CD1c-positive myeloid dendritic cell (primary cell): ENCODE results near the gene URAD.

Source experiments
- DNase-seq: peaks from one replicate; pipeline ENCODE4 v3.0.0-alpha.2; 2016; ENCODE audit errors: extremely low spot score

The URAD gene

DNA sequence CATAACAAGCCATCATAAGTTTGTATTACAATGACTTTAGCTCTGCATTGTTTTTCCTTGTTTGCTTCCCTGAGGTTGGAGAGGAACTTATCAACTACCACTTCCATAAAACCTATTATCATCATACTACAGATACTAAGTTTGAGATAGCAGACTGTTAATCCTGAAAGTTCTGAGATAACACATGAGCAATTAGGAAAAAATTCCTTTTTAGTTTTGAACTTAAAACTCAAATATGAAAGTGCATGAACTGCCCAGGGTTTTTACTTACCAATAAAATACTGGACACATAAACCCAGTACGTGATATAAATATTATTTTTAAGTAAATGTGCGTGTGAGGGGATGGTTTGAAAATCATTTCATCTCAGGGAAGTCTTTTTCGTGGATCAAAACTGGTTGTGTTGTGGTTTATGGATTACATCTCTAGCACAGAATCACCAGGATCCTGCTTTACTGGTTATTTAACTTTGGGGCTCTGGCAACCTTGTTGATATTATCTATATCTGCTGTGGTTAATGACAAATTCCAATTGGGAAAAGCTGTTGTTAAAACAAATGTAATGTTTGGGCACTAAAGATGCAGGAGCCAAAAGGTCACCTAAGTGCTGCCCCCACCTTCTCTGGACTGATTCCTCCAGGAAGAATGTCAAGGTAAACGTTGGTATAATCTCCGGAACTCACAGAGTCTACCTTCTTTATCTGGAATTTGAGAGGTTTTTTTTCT is 31.8 kb downstream of the URAD start:
- no peak for DNase-seq

DNA sequence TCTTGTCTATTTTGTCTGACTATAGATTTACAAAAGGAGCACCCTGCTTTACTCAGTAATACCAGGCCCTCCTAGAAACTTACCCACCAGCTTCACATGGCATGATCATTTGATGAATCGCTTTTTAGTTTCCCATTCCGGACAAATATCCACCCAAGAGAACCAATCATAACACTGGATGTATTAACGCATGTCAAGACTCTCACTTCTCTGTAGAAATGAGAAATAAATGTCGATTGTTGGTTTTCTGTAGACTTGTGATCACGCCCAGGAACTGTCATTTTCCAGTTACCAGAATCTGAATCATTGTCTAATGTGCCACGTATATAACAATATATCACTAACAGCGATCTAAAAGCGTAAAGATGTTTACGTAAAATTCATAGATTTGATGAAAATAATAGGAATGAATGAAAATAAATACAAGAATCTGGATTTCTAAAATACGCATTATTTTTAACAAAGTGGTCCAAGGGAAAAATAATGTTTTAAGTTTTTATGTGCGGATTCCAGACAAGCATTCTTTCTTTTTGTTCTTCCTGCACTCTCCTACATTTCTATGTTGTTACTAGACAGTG is 33.4 kb downstream of the URAD start:
- DNase-seq: no peak

DNA sequence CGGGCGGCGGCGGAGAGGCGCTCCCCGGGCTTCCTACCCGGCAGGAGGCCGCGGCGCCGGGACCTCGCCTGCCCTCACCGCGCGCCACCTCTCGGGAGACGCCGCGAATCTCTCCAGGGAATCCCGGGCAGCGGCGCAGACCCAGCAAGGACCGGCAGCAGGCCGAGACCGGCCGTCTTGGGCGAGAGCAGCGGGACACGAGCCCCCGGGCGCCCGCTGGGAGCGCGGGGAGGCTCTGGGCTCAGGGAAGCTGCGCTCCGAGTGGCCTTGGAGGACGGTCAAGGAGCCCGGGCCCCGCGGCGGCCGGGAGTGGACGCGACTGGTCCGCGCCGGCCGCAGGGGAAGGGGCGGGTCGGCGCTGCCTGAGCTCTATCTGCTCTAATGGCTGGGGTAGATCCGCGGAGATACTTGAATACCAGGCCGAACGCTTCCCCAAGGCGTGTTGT is 34.1 kb downstream of the URAD start:
- no peak for DNase-seq

DNA sequence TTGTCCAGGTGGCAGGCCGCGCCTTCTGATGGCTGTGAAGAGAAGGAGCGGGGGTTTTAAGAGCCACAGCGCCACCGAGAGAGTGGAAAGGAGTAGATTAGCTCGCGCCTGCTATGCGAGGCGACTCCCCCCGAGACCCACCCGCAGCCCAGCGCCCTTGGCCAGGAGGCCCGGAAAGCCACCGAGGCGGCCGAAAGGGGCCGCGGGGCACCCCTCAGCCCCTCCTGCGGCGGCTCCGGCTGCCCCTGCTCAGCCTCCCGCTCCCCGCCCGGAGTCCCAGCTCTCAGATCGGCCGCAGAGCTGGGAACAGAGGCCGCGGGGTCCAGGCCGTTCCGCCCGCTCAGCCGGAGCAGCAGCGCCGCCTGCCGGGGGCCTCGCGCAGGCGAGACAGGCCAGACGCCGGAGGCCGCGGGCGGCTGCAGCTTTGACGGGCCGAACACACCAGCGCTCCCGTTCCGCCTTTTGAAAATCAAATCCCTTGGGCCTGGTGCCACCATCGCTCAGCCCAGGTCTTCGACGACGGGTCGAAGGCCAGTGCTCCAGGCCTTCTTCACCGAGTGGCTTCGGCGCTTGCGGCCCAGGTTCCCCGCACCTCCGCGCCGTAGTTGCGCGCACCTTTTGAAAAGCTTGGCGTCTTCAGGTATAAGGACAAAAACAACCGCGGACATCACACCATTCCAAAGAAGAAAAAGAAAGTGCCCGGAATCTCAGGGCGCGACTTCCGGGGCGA is 34.7 kb downstream of the URAD start:
- peak; percentile 84 for DNase-seq

DNA sequence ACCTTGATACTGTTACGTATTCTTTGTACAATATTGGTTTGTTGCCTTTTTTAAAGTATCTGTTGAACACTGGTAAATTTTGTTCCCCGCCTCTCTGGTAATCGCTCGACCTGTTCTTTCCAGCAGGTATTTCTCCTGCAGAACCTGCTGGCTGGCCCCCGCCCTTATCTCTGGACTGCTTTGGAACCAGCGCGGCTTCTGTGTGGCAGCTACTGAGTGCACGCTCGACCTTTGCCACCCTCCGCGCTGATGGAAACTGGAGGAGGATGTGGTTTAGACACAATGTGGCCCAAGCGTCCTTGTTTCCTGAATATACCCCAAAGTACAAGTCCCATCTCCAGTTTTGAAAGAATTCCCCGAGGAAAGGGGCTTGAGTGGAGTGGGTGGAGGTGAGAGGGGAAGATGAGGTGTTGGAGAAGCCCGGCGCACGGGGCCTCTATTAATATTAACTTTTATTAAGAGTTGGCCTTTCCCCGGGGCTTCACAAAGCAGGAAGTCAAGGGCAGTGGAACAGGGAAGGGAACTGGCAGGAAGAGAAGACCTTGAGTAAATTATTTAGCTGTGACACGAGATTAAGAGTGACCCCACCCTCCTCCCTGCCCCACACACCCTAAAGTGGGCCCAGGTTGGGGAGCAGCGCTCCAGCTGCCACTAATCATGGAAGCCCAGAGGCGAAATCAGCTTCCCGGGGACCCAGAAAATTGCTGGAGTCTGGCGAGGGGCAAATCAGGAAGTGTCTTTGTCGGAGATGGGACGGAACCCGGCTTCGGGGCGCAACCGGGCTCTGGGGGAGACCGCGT is 35.4 kb downstream of the URAD start:
- no peak for DNase-seq

DNA sequence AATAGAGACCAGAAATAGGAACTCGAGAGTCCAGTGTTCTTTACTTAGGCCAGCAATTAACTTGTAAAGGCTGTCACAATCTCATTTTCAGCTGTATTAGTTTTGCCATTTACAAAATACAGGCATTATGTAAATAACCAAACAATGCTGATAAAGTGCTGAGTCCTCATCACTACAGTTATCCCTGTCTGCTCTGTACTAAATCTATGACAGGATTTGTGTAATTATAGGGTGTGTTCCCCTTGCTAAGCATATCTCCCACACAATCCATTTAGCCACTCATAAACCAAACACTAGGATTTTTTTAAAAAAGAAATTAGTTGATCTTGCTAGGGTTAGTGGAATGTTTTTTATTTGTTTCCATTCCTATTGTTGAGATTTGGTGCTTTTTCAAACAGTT is 45.5 kb downstream of the URAD start:
- DNase-seq: no peak

DNA sequence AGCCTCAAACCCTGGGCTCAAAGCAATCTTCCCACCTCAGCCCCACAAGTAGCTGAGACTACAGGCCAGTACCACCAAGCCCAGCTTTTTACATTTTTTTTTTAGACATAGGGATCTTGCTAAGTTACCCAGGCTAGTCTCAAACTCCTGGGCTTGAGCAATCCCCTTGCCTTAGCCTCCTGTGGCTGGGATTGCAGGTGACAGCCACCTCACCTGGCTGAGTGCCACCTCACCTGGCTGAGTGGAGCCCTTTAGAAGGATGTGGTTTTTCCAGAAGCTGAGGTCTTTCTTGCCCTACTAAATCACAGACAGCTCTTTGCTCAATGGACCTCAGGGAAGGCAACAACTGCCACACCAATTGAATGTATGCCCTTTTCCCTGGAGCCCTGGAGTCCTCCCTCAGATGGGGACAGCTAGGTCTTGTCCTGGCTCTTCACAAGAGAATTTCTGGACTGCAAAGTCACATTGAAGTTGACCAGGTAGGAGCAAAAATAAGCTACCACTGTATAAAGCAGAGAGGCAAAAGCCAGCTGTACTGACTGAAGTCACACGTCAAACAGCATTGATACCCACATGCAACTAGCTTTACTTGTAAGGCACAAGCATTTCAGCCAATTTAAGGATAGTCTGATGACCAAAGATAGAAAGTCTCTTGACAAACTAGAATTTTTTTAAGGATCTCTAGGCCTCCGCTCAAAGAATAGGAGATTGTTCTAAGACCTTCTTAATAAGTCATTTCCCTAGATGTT is 54.7 kb downstream of the URAD start:
- DNase-seq: no peak

DNA sequence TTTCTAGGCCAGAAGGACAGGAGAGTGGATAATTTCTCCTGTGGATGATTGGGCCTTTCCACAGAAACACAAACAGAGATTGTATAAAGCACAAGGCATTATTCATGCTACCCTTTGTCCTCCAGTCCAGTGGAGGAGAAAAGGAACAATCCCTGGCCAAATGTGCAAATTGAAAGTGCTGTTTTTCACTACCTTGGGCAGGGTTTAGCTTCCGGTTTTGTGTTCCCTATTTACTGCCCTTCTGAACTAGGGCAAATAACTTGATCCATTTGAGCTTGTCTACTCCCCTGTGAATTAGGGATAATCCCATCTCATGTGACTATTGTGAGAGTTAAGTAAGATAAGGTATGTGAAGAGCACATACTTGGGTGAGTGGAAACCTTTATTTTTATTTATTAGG is 55.4 kb downstream of the URAD start:
- no peak for DNase-seq

DNA sequence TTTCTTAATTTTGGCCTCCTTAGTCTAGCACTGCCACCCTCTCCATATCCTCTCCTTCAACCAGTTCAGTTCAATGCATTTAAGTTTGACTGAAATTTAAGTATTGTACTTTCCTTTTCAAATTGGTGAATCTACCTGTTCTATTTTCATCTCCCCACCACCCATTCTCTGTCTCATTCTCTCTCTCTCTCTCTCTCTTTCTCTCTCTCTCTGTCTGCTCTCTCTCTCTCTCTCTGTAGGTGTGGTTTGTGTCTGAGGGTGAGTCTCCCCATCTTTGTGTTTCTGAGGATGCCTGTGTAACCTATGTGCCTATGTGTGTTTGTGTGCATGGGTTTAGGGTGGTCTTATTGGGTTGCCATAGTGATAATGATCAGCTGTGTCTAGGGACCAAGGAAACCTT is 58.6 kb downstream of the URAD start:
- DNase-seq: no peak

DNA sequence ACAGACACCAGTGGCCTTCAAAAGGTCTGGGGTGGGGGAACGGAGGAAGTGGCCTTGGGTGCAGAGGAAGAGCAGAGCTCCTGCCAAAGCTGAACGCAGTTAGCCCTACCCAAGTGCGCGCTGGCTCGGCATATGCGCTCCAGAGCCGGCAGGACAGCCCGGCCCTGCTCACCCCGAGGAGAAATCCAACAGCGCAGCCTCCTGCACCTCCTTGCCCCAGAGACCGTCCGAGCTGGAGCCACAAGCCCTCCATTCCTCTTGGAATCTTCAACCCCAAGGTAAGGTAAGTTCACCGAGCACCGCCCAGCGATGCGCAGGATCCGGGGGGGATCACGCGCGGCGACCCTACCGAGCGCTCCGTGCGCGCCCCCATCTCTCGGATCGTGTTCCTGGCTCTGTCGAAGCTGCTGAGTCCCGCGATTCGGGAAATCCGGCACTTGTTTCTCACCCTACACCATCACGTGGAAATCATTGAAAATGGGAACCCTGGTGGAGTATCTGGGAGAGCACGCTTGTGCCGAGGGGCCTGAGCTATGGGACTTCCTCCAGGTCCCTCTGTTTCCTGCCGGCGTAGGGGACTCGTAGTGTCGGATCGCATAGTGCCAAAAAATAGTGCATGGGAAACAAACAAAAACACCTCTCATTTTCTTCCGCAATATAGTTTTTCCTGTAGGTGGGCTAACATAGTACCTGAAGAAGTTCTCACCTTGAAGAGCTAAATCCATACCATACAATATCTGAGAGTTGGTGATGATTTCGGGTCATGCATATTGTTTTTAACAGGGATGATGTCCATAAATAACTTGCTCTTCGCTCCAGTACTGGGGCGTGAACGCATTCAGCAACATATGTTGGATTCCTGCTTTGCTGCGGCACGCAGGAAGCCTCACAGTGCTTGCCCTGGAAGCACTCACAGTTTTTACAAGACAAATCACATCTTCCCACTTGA is 59.4 kb downstream of the URAD start:
- no peak for DNase-seq

DNA sequence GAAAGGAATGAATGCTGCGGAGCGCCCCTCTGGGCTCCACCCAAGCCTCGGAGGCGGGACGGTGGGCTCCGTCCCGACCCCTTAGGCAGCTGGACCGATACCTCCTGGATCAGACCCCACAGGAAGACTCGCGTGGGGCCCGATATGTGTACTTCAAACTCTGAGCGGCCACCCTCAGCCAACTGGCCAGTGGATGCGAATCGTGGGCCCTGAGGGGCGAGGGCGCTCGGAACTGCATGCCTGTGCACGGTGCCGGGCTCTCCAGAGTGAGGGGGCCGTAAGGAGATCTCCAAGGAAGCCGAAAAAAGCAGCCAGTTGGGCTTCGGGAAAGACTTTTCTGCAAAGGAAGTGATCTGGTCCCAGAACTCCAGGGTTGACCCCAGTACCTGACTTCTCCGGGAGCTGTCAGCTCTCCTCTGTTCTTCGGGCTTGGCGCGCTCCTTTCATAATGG is 60.1 kb downstream of the URAD start:
- DNase-seq: no peak
